ENCODE results near the gene CACNA1C.

The CACNA1C gene

GRCh38 chr12:2435511-2435910 lies 382.7 kb downstream of the CACNA1C start:
- DNase-seq (ENCODE audit: extremely low read depth in 1 of 2, low read depth in 1 of 2), result no peak

GRCh38 chr12:2439332-2440100 lies 386.7 kb downstream of the CACNA1C start:
- no peak for DNase-seq (ENCODE audit: extremely low read depth in 1 of 2, low read depth in 1 of 2)

GRCh38 chr12:2443776-2444175 lies 391.0 kb downstream of the CACNA1C start:
- DNase-seq (ENCODE audit: extremely low read depth in 1 of 2, low read depth in 1 of 2), result no peak

- no peak for DNase-seq (ENCODE audit: extremely low read depth in 1 of 2, low read depth in 1 of 2)
Observed at GRCh38 chr12:2445968-2446367, 393.2 kb downstream of the CACNA1C start.

- DNase-seq (ENCODE audit: extremely low read depth in 1 of 2, low read depth in 1 of 2), result no peak
Observed at GRCh38 chr12:2447861-2448260, 395.1 kb downstream of the CACNA1C start.

GRCh38 chr12:2449586-2449985 lies 396.8 kb downstream of the CACNA1C start:
- no peak for DNase-seq (ENCODE audit: extremely low read depth in 1 of 2, low read depth in 1 of 2)

GRCh38 chr12:2450553-2450952 lies 397.8 kb downstream of the CACNA1C start:
- DNase-seq (ENCODE audit: extremely low read depth in 1 of 2, low read depth in 1 of 2), result no peak

GRCh38 chr12:2451025-2451424 lies 398.2 kb downstream of the CACNA1C start:
- DNase-seq (ENCODE audit: extremely low read depth in 1 of 2, low read depth in 1 of 2), result no peak

GRCh38 chr12:2451497-2451896 lies 398.7 kb downstream of the CACNA1C start:
- DNase-seq (ENCODE audit: extremely low read depth in 1 of 2, low read depth in 1 of 2), result no peak

- no peak for DNase-seq (ENCODE audit: extremely low read depth in 1 of 2, low read depth in 1 of 2)
Observed at GRCh38 chr12:2453076-2453760, 400.4 kb downstream of the CACNA1C start.

GRCh38 chr12:2453761-2454090 lies 400.9 kb downstream of the CACNA1C start:
- no peak for DNase-seq (ENCODE audit: extremely low read depth in 1 of 2, low read depth in 1 of 2)

- DNase-seq (ENCODE audit: extremely low read depth in 1 of 2, low read depth in 1 of 2), result no peak
Observed at GRCh38 chr12:2454601-2455177, 401.9 kb downstream of the CACNA1C start.

GRCh38 chr12:2455410-2455809 lies 402.6 kb downstream of the CACNA1C start:
- no peak for DNase-seq (ENCODE audit: extremely low read depth in 1 of 2, low read depth in 1 of 2)

GRCh38 chr12:2456122-2456812 lies 403.5 kb downstream of the CACNA1C start:
- no peak for DNase-seq (ENCODE audit: extremely low read depth in 1 of 2, low read depth in 1 of 2)

- no peak for DNase-seq (ENCODE audit: extremely low read depth in 1 of 2, low read depth in 1 of 2)
Observed at GRCh38 chr12:2456813-2457186, 404.0 kb downstream of the CACNA1C start.

GRCh38 chr12:2457215-2457932 lies 404.6 kb downstream of the CACNA1C start:
- no peak for DNase-seq (ENCODE audit: extremely low read depth in 1 of 2, low read depth in 1 of 2)

- no peak for DNase-seq (ENCODE audit: extremely low read depth in 1 of 2, low read depth in 1 of 2)
Observed at GRCh38 chr12:2457933-2458414, 405.2 kb downstream of the CACNA1C start.

- DNase-seq (ENCODE audit: extremely low read depth in 1 of 2, low read depth in 1 of 2), result no peak
Observed at GRCh38 chr12:2460051-2460670, 407.4 kb downstream of the CACNA1C start.

GRCh38 chr12:2461046-2461445 lies 408.3 kb downstream of the CACNA1C start:
- no peak for DNase-seq (ENCODE audit: extremely low read depth in 1 of 2, low read depth in 1 of 2)

GRCh38 chr12:2461645-2462044 lies 408.9 kb downstream of the CACNA1C start:
- DNase-seq (ENCODE audit: extremely low read depth in 1 of 2, low read depth in 1 of 2), result no peak

All from activated CD8-positive, alpha-beta memory T cell treated with anti-CD3 and anti-CD28 coated beads for 1 hour (primary cell).